Adrenal gland (tissue), 12 donors: ENCODE data around the gene STX18. TPM values are rescaled to one million over a fixed set of nuclear protein-coding genes. Genes with fewer than 3 reads are reported as not detected.

Source experiments
- DNase-seq, 7 donors: peaks; one replicate each; pipeline ENCODE4 v3.0.0-alpha.2; 2019 to 2020
- H3K27ac ChIP-seq, 5 donors: fragments of 200-600 bp; sonication (generic) in 4 of 5; 1 replicate in 3 of 5; 2 replicates in 2 of 5; pipeline versions ENCODE4 v1.5.1 to v1.8.0; 2016 to 2020; ENCODE audit warnings: mild to moderate bottlenecking in 1 of 5
- H3K27me3 ChIP-seq: fragments of 200-600 bp; 2 replicates; pipeline ENCODE4 v1.8.0; 2021
- H3K36me3 ChIP-seq, 2 donors: fragments of 200-600 bp; replicated peaks in 1 of 2; 1 replicate in 1 of 2; 2 replicates in 1 of 2; pipeline versions ENCODE4 v1.5.1 to v1.8.0; 2018 to 2022
- H3K4me1 ChIP-seq, 2 donors: fragments of 200-600 bp; replicated peaks in 1 of 2; 1 replicate in 1 of 2; 2 replicates in 1 of 2; pipeline versions ENCODE4 v1.5.1 to v1.8.0; 2018 to 2021
- H3K4me3 ChIP-seq, 4 donors: fragments of 200-600 bp; sonication (generic) in 3 of 4; one replicate each; pipeline ENCODE4 v1.5.1; 2016 to 2018
- H3K9me3 ChIP-seq, 3 donors: fragments of 200-600 bp; sonication (generic) in 1 of 3; replicated peaks in 1 of 3; 1 replicate in 2 of 3; 2 replicates in 1 of 3; pipeline versions ENCODE4 v1.5.1 to v1.8.0; 2016 to 2021
- POLR2A ChIP-seq, 2 donors: fragments of 450-650 bp; IDR thresholded peaks; one replicate each; pipeline ENCODE4 v1.6.1; 2017; ENCODE audit warnings: antibody characterized with exemption in 2 of 2, mild to moderate bottlenecking in 2 of 2, moderate library complexity in 1 of 2
- WGBS, 4 donors: extraction: QIAGEN DNeasy Blood & Tissue Kit in 2 of 4; methylation state at CpG; one replicate each; pipeline versions ENCODE4 v1.1.5 to v1.1.7; 2013 to 2017; 5-methylcytosine and 5-hydroxymethylcytosine counted together
- intact Hi-C, 2 donors: fragments of 100-400 bp; cut with DNase I; formaldehyde crosslinking; loops; one replicate each; pipeline versions ENCODE4 v1.14.1 to v1.15.0; 2022 to 2023
- polyA plus RNA-seq, 3 donors: library from polyadenylated mRNA; stranded (reverse); fragments of 200-250 nt in 2 of 3; fragments of 350-450 nt in 1 of 3; fragmentation: Illumina TruSeq in 1 of 3; extraction: RNeasy Lipid Tissue Mini Kit (QIAGEN cat#74804) in 1 of 3; gene quantifications; one replicate each; pipeline ENCODE4 v1.2.3, GENCODE V29; 2013 to 2014
- total RNA-seq, 9 donors: library from RNA; depleted of rRNA in 4 of 9; stranded (reverse); fragments of >200 nt in 4 of 9; fragments of 120-200 nt in 1 of 9; fragmentation: NEBNext Ultra II Directional in 1 of 9; extraction: Animal tissue kit (Norgen Biotek cat#: 25700) in 1 of 9; gene quantifications; one replicate each; pipeline versions ENCODE4 v1.1.0 to v1.2.4, GENCODE V29; 2013 to 2023
- TF ChIP-seq, protein P1 (sequence below), 6 experiments: fragments of 450-650 bp in 4 of 6; fragments of 200-600 bp in 2 of 6; sonication (generic) in 1 of 6; IDR thresholded peaks; 1 replicate in 5 of 6; 2 replicates in 1 of 6; pipeline versions ENCODE4 v1.5.1 to v1.8.0; 2016 to 2021; ENCODE audit warnings: antibody characterized with exemption in 6 of 6, mild to moderate bottlenecking in 2 of 6, moderate library complexity in 1 of 6
- donor health status: healthy with polysubstance abuse.
- donor health status: Bipolar disorder and iron deficiency.
- donor health status: DM: yes; HTN: yes; CAD: no.
- donor health status: DM: no; HTN: no; CAD: no.
- donor health status: DM: no; HTN: no; CAD: no.
- donor health status: DM: yes; HTN: yes; CAD: no.

STX18 gene
- total and polyA plus RNA-seq, 12 donors: 28.6 to 88.5 (median 38.1) TPM

DNA sequence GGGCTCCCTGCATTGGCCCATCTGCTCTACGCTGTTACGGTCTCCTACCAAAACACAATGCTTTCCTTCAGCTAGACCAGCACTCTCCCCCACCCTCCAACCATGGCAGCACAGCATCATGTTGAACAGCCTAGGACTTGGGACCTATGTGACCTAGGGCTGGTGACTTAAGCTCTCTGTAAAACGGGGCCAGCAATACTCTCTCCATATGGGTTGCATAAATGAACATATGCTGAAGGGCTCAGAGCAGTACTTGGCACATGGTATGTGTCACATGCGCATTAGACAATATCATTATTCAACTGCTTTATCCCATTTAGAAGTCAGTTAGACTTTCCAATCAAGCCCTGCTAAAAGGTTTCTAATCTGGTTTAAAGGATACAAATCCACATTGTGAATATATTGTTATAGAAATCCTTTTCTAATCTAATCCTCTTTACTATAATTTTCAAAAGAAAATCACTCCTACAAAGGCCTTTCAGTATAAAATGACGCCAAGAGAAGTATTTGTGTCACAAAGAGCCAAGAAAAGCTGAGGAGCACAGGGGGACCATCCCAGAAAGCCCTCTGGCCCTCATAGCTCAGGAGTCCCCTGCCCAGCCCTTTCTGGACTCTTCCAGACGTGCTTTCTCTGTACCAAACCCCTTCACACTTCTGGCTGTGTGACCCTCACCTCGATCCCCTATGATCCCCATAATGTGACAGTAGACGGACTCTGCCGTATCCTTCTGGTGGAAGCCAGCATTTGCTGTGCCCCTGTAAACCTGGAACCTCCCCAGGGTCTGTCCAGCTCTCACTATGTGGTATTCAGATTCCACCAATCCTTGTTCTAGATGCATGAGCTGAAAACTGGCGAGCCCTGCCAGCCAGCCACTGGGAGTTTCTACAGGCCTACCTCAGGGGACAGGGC, 112.6 kb downstream of the STX18 start:
- WGBS, 4 donors: 90 to 96% (median 96%) methylated on average over 9 to 10 of the region's 10 CpGs
- H3K4me1 ChIP-seq: peaks cover 12 to 17% of the 10 kb centered on the region in 2 donors
- no peak for TF ChIP-seq POLR2A (IDR thresholded peaks at IDR 0.05)
- TF ChIP-seq, protein P1, sequence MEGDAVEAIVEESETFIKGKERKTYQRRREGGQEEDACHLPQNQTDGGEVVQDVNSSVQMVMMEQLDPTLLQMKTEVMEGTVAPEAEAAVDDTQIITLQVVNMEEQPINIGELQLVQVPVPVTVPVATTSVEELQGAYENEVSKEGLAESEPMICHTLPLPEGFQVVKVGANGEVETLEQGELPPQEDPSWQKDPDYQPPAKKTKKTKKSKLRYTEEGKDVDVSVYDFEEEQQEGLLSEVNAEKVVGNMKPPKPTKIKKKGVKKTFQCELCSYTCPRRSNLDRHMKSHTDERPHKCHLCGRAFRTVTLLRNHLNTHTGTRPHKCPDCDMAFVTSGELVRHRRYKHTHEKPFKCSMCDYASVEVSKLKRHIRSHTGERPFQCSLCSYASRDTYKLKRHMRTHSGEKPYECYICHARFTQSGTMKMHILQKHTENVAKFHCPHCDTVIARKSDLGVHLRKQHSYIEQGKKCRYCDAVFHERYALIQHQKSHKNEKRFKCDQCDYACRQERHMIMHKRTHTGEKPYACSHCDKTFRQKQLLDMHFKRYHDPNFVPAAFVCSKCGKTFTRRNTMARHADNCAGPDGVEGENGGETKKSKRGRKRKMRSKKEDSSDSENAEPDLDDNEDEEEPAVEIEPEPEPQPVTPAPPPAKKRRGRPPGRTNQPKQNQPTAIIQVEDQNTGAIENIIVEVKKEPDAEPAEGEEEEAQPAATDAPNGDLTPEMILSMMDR (IDR thresholded peaks at IDR 0.05): no peak
- no peak overlapping the region for H3K27ac ChIP-seq
- peaks cover 0 to 16% of the 10 kb centered on the region in 2 donors for H3K36me3 ChIP-seq
- intact Hi-C loops: no loop called here
- no peaks in the 10 kb centered on the region for H3K9me3 ChIP-seq
- no peak overlapping the region for H3K4me3 ChIP-seq
- no peaks in the 10 kb centered on the region for H3K27me3 ChIP-seq
- DNase-seq: no peak

DNA sequence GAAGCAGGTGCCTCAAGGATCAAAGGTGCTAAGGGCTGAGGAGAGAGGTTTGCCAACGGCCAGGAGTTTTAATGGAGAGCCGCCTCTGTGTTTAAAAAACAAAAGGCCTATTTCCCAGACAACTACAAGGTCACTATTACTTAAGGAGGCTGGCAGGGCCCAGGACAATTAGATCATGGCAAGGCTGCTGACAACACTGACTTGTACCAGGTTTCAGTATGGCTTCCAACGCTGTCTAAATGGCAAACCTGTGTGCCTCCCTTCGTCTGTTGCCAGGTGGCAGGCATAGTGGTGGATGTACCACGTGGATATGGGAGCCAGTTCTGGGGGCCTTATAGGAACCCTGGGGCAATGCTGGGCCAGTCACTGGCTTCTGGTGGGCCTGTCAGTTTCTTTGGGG, 114.0 kb downstream of the STX18 start:
- intact Hi-C loops: no loop called here
- Histone ChIP-seq H3K27me3 (no peaks in the 10 kb centered on the region), H3K36me3 (peaks cover 0 to 9% of the 10 kb centered on the region in 2 donors), H3K4me1 (peaks cover 12 to 17% of the 10 kb centered on the region in 2 donors), H3K27ac (peak overlapping the region in 4 of 5 donors; percentile 11 to 89 (median 76)), H3K9me3 (no peaks in the 10 kb centered on the region), H3K4me3 (no peak overlapping the region)
- DNase-seq: peak in 5 of 7 donors; percentile 39 to 63 (median 51)
- 36 to 60% (median 51%) methylated on average over 4 to 5 of the region's 5 CpGs for WGBS, 4 donors
- TF ChIP-seq, protein P1 (IDR thresholded peaks at IDR 0.05): no peak
- TF ChIP-seq POLR2A (IDR thresholded peaks at IDR 0.05): no peak

DNA sequence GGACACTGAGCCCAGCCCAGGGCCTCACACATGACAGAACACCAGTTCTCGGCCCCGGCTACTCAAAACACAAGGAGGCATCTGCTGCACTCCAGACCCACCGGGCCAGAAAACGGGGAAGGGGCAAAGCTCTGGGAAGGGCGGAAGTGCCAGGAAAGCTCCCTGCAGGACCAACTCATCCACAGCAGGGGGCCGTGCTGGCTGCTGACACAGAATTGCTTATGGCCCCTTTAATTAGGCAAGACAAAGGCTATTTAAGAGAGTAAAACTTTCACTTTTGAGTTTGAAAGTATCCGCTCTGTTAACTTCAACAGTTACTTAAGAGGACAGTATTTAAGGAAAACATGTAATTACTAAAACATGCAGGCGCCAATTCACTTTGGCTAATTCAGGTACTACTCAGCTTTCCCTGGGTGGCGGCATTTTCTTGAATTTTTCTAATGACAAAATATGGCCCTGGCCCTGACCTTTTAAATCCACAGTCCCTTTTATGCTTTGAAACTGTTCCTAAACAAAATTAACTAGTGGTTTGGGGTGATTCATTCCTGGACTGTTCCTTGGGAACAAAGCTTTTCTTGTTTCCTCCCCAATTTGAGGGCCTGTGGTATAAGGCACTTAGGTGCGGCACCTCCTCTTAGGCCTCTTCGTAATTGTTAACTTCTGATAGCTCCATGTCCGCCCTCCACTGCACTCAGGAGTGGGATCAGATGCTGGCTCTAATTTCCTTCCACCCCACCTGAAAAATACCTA, 114.6 kb downstream of the STX18 start:
- TF ChIP-seq, protein P1 (IDR thresholded peaks at IDR 0.05): peak in 1 of 6 experiments; percentile 20
- no peak for TF ChIP-seq POLR2A (IDR thresholded peaks at IDR 0.05)
- H3K36me3 ChIP-seq: peaks cover 0 to 9% of the 10 kb centered on the region in 2 donors
- no peak overlapping the region for H3K4me3 ChIP-seq
- H3K27me3 ChIP-seq: no peaks in the 10 kb centered on the region
- intact Hi-C loops: no loop called here
- H3K27ac ChIP-seq: peak overlapping the region in 4 of 5 donors; percentile 11 to 89 (median 76)
- peaks cover 12 to 17% of the 10 kb centered on the region in 2 donors for H3K4me1 ChIP-seq
- H3K9me3 ChIP-seq: no peaks in the 10 kb centered on the region
- DNase-seq: peak in 2 of 7 donors; percentile 33 to 46
- 63 to 82% (median 74%) methylated on average over 12 of the region's 12 CpGs for WGBS, 4 donors

DNA sequence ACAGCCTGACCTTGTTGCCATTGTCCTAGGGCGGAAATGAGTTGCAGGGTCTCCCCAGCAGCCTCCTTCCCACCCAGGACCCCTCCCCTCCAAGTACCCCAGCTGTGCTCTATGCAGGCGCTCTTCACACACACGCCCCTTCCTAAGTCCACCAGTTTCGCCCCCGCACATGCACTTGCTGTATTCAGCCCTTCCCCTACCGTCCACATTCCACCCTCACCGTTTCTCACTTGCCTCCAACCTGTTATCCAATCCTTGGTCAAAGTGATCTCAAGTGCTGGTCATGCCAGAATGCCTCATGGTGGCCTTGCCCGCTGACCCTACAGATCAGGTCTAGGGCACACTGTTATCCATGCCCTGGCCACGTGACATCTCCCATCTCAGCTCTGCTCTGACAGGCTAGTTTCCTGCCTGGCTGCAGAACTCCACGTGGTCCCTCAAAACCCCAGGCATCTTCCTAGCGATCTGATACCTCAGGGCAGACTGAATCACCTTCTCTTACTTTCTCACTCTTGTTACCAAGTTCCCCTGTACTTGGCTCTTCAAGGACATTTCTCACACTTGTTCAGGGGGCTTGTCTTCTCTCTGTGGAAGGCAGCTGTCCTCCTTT, 115.2 kb downstream of the STX18 start:
- H3K4me1 ChIP-seq: peaks cover 12 to 17% of the 10 kb centered on the region in 2 donors
- peak in 1 of 7 donors; percentile 44 for DNase-seq
- peaks cover 0 to 12% of the 10 kb centered on the region in 2 donors for H3K36me3 ChIP-seq
- no peaks in the 10 kb centered on the region for H3K9me3 ChIP-seq
- no peaks in the 10 kb centered on the region for H3K27me3 ChIP-seq
- H3K27ac ChIP-seq: peak overlapping the region in 2 of 5 donors; percentile 83 to 89
- intact Hi-C loops: no loop called here
- 82 to 88% (median 84%) methylated on average over 11 of the region's 11 CpGs for WGBS, 4 donors
- no peak overlapping the region for H3K4me3 ChIP-seq
- TF ChIP-seq, protein P1 (IDR thresholded peaks at IDR 0.05): no peak
